ENCODE data around the gene FSD1L. TPM values are rescaled to one million over a fixed set of nuclear protein-coding genes. Genes with fewer than 3 reads are reported as not detected.

The FSD1L gene
- total and polyA plus RNA-seq, 2 of the 13 experiments (the other 11 are each of a cell fraction or from before 2014, with no cell fraction given), result 4.1 to 5.1 TPM

DNA sequence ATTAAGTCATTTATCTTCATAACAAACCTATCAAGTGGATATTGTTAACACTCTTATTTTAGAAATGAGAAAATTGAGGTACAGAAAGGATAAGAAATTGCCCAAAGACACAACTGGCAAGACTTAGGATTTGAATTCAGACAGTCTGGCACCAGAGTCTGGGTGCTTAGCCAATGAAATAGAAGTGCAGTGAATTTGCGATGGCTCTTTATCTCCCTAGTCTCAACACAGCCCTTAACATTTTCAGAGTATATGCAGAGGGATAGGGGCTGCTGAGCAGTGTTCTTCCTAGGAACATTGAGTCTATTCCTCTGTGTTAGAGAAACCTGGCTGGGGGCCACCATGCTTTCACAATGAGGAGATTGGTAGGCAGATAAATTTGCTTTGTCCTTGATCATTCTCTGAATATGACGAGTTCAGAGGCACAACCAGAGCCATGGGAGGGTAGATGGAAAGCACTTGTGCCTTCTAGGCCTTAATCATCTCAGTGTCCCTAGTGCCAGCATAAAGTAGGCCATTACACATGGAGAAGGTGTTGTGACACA, 6.1 kb upstream of the FSD1L start:
- in situ Hi-C loops (cut with HindIII; ENCODE audit: extremely low pct_ligation_motif_present, low pct_unique_long_range_greater_than_20kb), result no loop called here
- intact Hi-C loops (cut with micrococcal nuclease; ENCODE audit: unreplicated experiment), result loop anchor here (10.0 kb wide), 1 partner anchor 253 kb away; the partner anchor contains the start of gene TMEM38B
- Histone ChIP-seq H3K79me2 (ENCODE audit: insufficient read depth, low read length) (no peaks in the 10 kb centered on the region), H3K4me1 (ENCODE audit: insufficient read depth, low read length) (peaks cover 29% of the 10 kb centered on the region), H3K4me3 (replicated peaks in 1 of 3; ENCODE audit: insufficient read depth in 1 of 3, low read depth in 2 of 3, low read length in 3 of 3) (no peak overlapping the region), H3K9me3 (ENCODE audit: low read length) (no peaks in the 10 kb centered on the region), H3K27me3 (ENCODE audit: control insufficient read depth in 1 of 2, insufficient read depth in 2 of 2, low read length in 2 of 2) (no peaks in the 10 kb centered on the region), H3K9ac (ENCODE audit: insufficient read depth, low read depth, low read length) (no peak overlapping the region), H3K36me3 (replicated peaks in 1 of 2; ENCODE audit: control insufficient read depth in 1 of 2, insufficient read depth in 2 of 2, low read length in 2 of 2) (no peaks in the 10 kb centered on the region), H2AFZ (ENCODE audit: low read length) (no peak overlapping the region), H3K27ac (ENCODE audit: extremely low read length, insufficient read depth, low read length) (no peak overlapping the region), H3K4me2 (ENCODE audit: low read depth, low read length) (no peak overlapping the region), H4K20me1 (ENCODE audit: insufficient read depth, low read length) (no peaks in the 10 kb centered on the region)
- DNase-seq (ENCODE audit: low spot score) (no peak), FAIRE-seq (no peak), ATAC-seq (no peak)
- BruUV-seq (replicated peaks), result no TSS peak
- ChIA-PET CTCF (ENCODE audit: low intra/inter-chr PET ratio, low total read pairs) (no interaction called here), POLR2A (no interaction called here)
- 94% methylated on average over 2 of the region's 2 CpGs for WGBS (ENCODE audit: low lambda C conversion rate)
- TF ChIP-seq YY1 (IDR thresholded peaks at IDR 0.05; ENCODE audit: insufficient read depth, insufficient replicate concordance, low read depth, low read length) (no peak), PREB (CRISPR knock-in tag; IDR thresholded peaks at IDR 0.05) (no peak), FUBP1 (CRISPR knock-in tag; IDR thresholded peaks at IDR 0.05; ENCODE audit: borderline replicate concordance) (no peak), ESRRA (CRISPR knock-in tag; IDR thresholded peaks at IDR 0.05; ENCODE audit: low read depth) (no peak), NBN (conservative IDR thresholded peaks at IDR 0.05) (no peak), ZNF713 (CRISPR knock-in tag; IDR thresholded peaks at IDR 0.05) (no peak), TEAD2 (CRISPR knock-in tag; IDR thresholded peaks at IDR 0.05) (no peak), LBX2 (CRISPR knock-in tag; IDR thresholded peaks at IDR 0.05; ENCODE audit: borderline replicate concordance) (no peak), SRSF9 (IDR thresholded peaks at IDR 0.05; ENCODE audit: borderline replicate concordance, insufficient read depth, low read depth, low read length, poor library complexity, severe bottlenecking) (no peak), ZNF414 (CRISPR knock-in tag; IDR thresholded peaks at IDR 0.05) (no peak)
- TF ChIP-seq, protein P1, sequence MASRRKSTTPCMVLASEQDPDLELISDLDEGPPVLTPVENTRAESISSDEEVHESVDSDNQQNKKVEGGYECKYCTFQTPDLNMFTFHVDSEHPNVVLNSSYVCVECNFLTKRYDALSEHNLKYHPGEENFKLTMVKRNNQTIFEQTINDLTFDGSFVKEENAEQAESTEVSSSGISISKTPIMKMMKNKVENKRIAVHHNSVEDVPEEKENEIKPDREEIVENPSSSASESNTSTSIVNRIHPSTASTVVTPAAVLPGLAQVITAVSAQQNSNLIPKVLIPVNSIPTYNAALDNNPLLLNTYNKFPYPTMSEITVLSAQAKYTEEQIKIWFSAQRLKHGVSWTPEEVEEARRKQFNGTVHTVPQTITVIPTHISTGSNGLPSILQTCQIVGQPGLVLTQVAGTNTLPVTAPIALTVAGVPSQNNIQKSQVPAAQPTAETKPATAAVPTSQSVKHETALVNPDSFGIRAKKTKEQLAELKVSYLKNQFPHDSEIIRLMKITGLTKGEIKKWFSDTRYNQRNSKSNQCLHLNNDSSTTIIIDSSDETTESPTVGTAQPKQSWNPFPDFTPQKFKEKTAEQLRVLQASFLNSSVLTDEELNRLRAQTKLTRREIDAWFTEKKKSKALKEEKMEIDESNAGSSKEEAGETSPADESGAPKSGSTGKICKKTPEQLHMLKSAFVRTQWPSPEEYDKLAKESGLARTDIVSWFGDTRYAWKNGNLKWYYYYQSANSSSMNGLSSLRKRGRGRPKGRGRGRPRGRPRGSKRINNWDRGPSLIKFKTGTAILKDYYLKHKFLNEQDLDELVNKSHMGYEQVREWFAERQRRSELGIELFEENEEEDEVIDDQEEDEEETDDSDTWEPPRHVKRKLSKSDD (CRISPR knock-in tag; IDR thresholded peaks at IDR 0.05; ENCODE audit: low read depth), result no peak

Measured in HepG2 (cell line).